Suprapubic skin (tissue), 4 donors: ENCODE results near the gene SNX24.

Experiments
- CTCF ChIP-seq, 2 donors: fragments of 200-600 bp in 1 of 2; fragments of 450-650 bp in 1 of 2; sonication (generic) in 1 of 2; IDR thresholded peaks; one replicate each; pipeline ENCODE4 v1.5.1; 2016 to 2019; ENCODE audit warnings: antibody characterized with exemption in 2 of 2, mild to moderate bottlenecking in 1 of 2, moderate library complexity in 1 of 2
- POLR2A ChIP-seq, 2 donors: fragments of 450-650 bp; IDR thresholded peaks; one replicate each; pipeline ENCODE4 v1.6.1; 2017; ENCODE audit warnings: antibody characterized with exemption in 2 of 2, mild to moderate bottlenecking in 2 of 2, moderate library complexity in 2 of 2
- POLR2AphosphoS5 ChIP-seq, 3 donors: sonication (generic); formaldehyde crosslinking; IDR thresholded peaks; one replicate each; pipeline ENCODE4 v1.6.1; 2017; ENCODE audit warnings: antibody characterized with exemption in 3 of 3

- TF ChIP-seq CTCF (IDR thresholded peaks at IDR 0.05): no peak
- no peak for TF ChIP-seq POLR2A (IDR thresholded peaks at IDR 0.05)
- TF ChIP-seq POLR2AphosphoS5 (IDR thresholded peaks at IDR 0.05): no peak
These were observed 61.9 kb downstream of the SNX24 start for GRCh38 chr5:122907276-122907675.
